ENCODE results near the gene PARP9. TPM values are rescaled to one million over a fixed set of nuclear protein-coding genes. Genes with fewer than 3 reads are reported as not detected.
A peak's percentile ranks its signal among the peaks of the same experiment; 100 is the strongest.

The PARP9 gene
- total and polyA plus RNA-seq, 2 of the 8 experiments (the other 6 are each of a cell fraction or from before 2014, with no cell fraction given), result 3.7 to 4.5 TPM

DNA sequence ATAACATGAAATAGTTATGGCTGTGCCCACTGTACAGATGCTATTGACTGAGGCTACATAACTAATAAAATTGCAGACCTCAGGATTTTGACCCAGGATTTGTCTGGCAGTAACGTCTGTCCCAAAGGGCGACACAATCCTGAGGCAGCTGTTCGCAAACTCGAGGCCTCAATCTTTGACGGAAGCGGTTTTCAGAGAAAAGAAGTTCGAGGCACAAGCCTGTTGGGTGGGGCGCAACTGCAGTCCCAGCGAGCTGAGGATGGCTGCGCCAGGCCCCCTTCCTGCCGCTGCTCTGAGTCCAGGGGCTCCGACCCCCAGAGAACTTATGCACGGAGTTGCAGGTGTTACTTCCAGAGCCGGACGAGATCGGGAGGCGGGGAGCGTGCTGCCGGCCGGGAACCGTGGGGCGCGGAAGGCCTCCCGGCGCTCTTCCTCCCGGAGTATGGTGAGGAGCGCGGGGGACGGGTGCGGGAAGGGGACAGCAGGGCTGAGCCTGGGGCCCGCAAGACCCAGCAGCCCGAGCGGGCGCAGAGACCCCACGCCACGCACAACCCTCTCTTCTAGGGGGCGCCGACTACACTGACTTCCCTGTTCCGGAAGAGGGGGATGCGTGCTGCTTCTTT, 13.4 kb upstream of the PARP9 start, which contains the start of gene PARP15:
PARP15 (plus strand) TSS at position 242 of the 623 bp plus-strand sequence; CDS start at position 260, 18 bp downstream.
- H3K23me2 ChIP-seq (ENCODE audit: low read depth, low read length), result no peaks in the 10 kb centered on the region; the same call in 1 of the 2 replicates
- no peak within 1 kb of the TSS for H2BK120ac ChIP-seq (replicated peaks; ENCODE audit: low read depth, low read length)
- H4K5ac ChIP-seq (ENCODE audit: insufficient read length, low read depth, low read length), result peak within 1 kb of the TSS; percentile 2
- H3K36me3 ChIP-seq (ENCODE audit: control insufficient read depth in 2 of 4, insufficient read depth in 4 of 4, low read length in 3 of 4), result no peaks in the 10 kb centered on the region
- H2BK12ac ChIP-seq (ENCODE audit: low read depth, low read length), result no peak within 1 kb of the TSS
- H3K4me3 ChIP-seq (ENCODE audit: extremely low read depth in 1 of 4, insufficient read depth in 2 of 4, low read depth in 3 of 4, low read length in 4 of 4), result peak within 1 kb of the TSS; percentile 32 to 61 (median 40)
- peak within 1 kb of the TSS; percentile 91 for H4K8ac ChIP-seq (ENCODE audit: extremely low read depth, insufficient read depth, low read length)
- H3K79me1 ChIP-seq (ENCODE audit: low read depth, low read length), result no peaks in the 10 kb centered on the region
- no peak within 1 kb of the TSS for H3K9ac ChIP-seq (replicated peaks in 1 of 4; ENCODE audit: extremely low read depth in 1 of 4, low read depth in 3 of 4, low read length in 3 of 4)
- H3K27ac ChIP-seq (ENCODE audit: low read depth, low read length), result no peak within 1 kb of the TSS
- no peak within 1 kb of the TSS for H2BK20ac ChIP-seq (ENCODE audit: low read length)
- no peak within 1 kb of the TSS for H3K4ac ChIP-seq (replicated peaks; ENCODE audit: insufficient read length, low read depth, low read length)
- H4K20me1 ChIP-seq (replicated peaks in 1 of 2; ENCODE audit: control insufficient read depth in 1 of 2, insufficient read depth in 2 of 2, low read length in 2 of 2), result no peaks in the 10 kb centered on the region
- FAIRE-seq (no peak), DNase-seq (ENCODE audit: low read depth in 1 of 2, low spot score in 2 of 2) (peak; percentile 27 to 67)
- H2AFZ ChIP-seq (ENCODE audit: low read length), result no peak within 1 kb of the TSS
- POLR2A ChIA-PET (ENCODE audit: partially characterized antibody), result interaction anchor here (0.7 kb wide), 1 partner anchor 42 kb away, joined by 4 read pairs; no protein-coding TSS in a partner anchor
- H3K9me3 ChIP-seq (ENCODE audit: insufficient read depth in 2 of 2, low read depth in 1 of 2, low read length in 1 of 2), result peaks cover 4 to 7% of the 10 kb centered on the region in 2 experiments; a peak in 3 of 4 replicates
- no peak within 1 kb of the TSS for H2BK15ac ChIP-seq (ENCODE audit: low read length)
- H3K18ac ChIP-seq (ENCODE audit: extremely low read depth, low read length), result no peak within 1 kb of the TSS; the same call in 1 of the 2 replicates
- no peaks in the 10 kb centered on the region for H3K79me2 ChIP-seq (ENCODE audit: control insufficient read depth in 1 of 2, insufficient read depth in 2 of 2, low read length in 2 of 2)
- H3K23ac ChIP-seq (ENCODE audit: insufficient read length), result no peak within 1 kb of the TSS
- CTCF ChIA-PET (ENCODE audit: partially characterized antibody), result interaction anchor here (0.7 to 1.4 kb wide), 2 partner anchors 102 to 103 kb away, joined by 3 to 4 read pairs; partner anchors contain the start of gene PARP14
- H3K14ac ChIP-seq (ENCODE audit: insufficient read length), result no peak within 1 kb of the TSS
- no peak within 1 kb of the TSS for H2AK5ac ChIP-seq (ENCODE audit: low read depth, low read length)
- peaks cover 0 to 10% (median 7%) of the 10 kb centered on the region in 4 experiments; a peak in 4 of 7 replicates for H3K27me3 ChIP-seq (replicated peaks in 1 of 4; ENCODE audit: control insufficient read depth in 3 of 4, extremely low read depth in 1 of 4, insufficient read depth in 3 of 4, low read length in 3 of 4)
- 11% methylated on average over 32 of the region's 40 CpGs; no CpG with 5 or more reads in 1 of the 2 experiments for WGBS, 2 experiments (ENCODE audit: extremely low coverage in 1 of 2, insufficient coverage in 1 of 2, insufficient read length in 1 of 2, insufficient replicate concordance in 2 of 2, low coverage in 1 of 2, low lambda C conversion rate in 2 of 2, missing lambda C conversion rate in 1 of 2)
- H3K4me2 ChIP-seq (ENCODE audit: insufficient read depth in 1 of 2, low read depth in 2 of 2, low read length in 2 of 2), result peak within 1 kb of the TSS; percentile 66 to 74
- H3K56ac ChIP-seq (replicated peaks; ENCODE audit: insufficient read length, low read depth, low read length), result no peak within 1 kb of the TSS
- peak within 1 kb of the TSS; percentile 91 for H4K91ac ChIP-seq (replicated peaks; ENCODE audit: insufficient read length, low read length)
- H2BK5ac ChIP-seq (ENCODE audit: low read depth, low read length), result 0 out of 2 replicates have a peak within 1 kb of the TSS, but pooled peaks have one; percentile 12
- H3K4me1 ChIP-seq (replicated peaks in 1 of 4; ENCODE audit: control insufficient read depth in 3 of 4, insufficient read depth in 4 of 4, low read length in 3 of 4), result peaks cover 2 to 3% (median 2%) of the 10 kb centered on the region in 4 experiments; a peak in 4 of 7 replicates
